Upper lobe of left lung (tissue), 4 donors: ENCODE data around the gene CPNE8.

Source experiments
- CTCF ChIP-seq, 6 experiments: fragments of 450-650 bp in 4 of 6; fragments of 200-600 bp in 2 of 6; sonication (generic) in 2 of 6; IDR thresholded peaks; one replicate each; pipeline ENCODE4 v1.5.1; 2016 to 2019; ENCODE audit warnings: antibody characterized with exemption in 6 of 6
- POLR2A ChIP-seq, 4 donors: fragments of 450-650 bp; IDR thresholded peaks; one replicate each; pipeline ENCODE4 v1.5.1; 2016 to 2017; ENCODE audit warnings: antibody characterized with exemption in 4 of 4, mild to moderate bottlenecking in 2 of 4

DNA sequence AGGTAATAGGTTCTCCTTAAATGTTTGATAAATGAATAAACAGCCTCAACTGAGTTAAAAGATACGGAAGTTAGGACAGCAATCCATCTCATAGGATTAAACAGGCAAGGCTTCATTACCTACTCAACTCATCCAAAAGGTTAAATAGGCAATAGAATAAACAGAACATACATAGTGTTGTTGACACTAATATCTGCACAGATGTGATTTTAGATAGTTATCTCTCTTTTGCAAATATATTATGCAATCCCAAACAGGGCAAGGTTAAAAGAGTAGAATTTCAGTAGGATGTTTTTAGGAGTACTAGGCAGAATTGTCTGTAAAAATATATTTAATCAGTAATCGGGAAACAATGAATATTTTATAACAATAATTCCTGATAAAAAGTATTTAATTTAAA is 276.3 kb downstream of the CPNE8 start:
- TF ChIP-seq CTCF (IDR thresholded peaks at IDR 0.05) (no peak), POLR2A (IDR thresholded peaks at IDR 0.05) (no peak)
